Endothelial cell of umbilical vein (primary cell): ENCODE data around the gene CEP83.

ENCODE experiments used
- CTCF ChIP-seq, 2 donors: IDR thresholded peaks; 1 replicate in 1 of 2; 2 replicates in 1 of 2; pipeline ENCODE4 v1.5.1; 2011; ENCODE audit warnings: low read length in 2 of 2, mild to moderate bottlenecking in 2 of 2, moderate library complexity in 2 of 2, control low read depth in 1 of 2, inconsistent platforms in 1 of 2, low read depth in 1 of 2; ENCODE audit not compliant: insufficient read depth in 1 of 2; ENCODE audit errors: extremely low read depth in 1 of 2
- EZH2 ChIP-seq: IDR thresholded peaks from 2 replicates; pipeline ENCODE4 v1.6.1; 2012; ENCODE audit warnings: borderline replicate concordance, low read depth, mild to moderate bottlenecking, moderate library complexity, low read length, inconsistent platforms; ENCODE audit not compliant: severe bottlenecking
- FOS ChIP-seq: IDR thresholded peaks from 2 replicates; pipeline ENCODE4 v1.6.1; 2011; ENCODE audit warnings: mild to moderate bottlenecking, low read length, moderate library complexity, borderline replicate concordance; ENCODE audit not compliant: insufficient read depth
- POLR2A ChIP-seq: IDR thresholded peaks from 2 replicates; pipeline ENCODE4 v1.6.1; 2012; ENCODE audit warnings: low read depth, mild to moderate bottlenecking, control low read depth, low read length

DNA sequence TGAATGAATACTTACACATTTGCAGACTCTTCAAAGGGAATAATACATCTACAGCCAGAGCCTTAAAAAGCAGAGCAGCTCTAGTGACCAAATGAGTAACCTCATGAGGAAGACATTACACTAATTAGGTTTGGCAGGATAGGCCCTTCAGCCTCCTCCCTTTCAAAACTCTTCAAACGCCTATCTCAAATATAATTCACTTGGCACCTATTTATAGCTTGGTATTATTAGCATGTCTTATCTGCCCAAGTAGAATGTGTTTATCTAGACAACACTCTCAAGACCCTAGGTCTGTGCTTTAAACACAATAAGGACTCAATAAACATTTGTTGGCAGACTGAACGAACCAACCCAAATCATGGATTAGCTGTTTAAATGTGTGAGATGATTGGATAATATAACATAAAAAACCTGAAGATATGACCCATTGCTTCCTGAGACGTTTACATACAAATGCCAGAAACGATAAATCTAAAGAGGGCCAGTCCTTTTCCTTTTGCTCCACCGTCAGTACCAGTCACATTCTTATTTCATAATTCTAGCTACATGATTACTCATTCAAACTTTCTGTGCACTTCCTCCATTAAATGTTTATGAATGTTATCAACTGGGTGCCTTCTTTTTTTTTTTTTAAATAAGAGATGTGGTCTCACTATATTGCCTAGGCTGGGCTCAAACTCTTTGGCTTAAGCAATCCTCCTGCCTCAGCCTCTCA lies 123.3 kb downstream of the CEP83 start:
- TF ChIP-seq CTCF (IDR thresholded peaks at IDR 0.05; ENCODE audit: extremely low read depth in 1 of 2, insufficient read depth in 1 of 2, low read depth in 1 of 2, low read length in 2 of 2) = no peak
- TF ChIP-seq EZH2 = no peak
- TF ChIP-seq FOS = peak; percentile 9
- TF ChIP-seq POLR2A = no peak
